Measurements from ENCODE around the gene GLUL.

GRCh38 chr1:182381962-182382819, 9.4 kb downstream of the GLUL start:
- TF ChIP-seq CTCF (IDR thresholded peaks at IDR 0.05) (no peak), POLR2A (IDR thresholded peaks at IDR 0.05) (peak in 1 of 2 donors; percentile 38)

Data from tibial nerve (tissue), 3 donors.